ENCODE measurements around the gene KIF6. TPM values are rescaled to one million over a fixed set of nuclear protein-coding genes. Genes with fewer than 3 reads are reported as not detected.
"Not testable (repeated sequence)": the region's sequence is repeated elsewhere in the genome, so short reads cannot be mapped to it uniquely, and the experiment has no call there.

KIF6 gene
- total RNA-seq, 1 donor from 2014 or later = not detected

- TF ChIP-seq, protein P1, sequence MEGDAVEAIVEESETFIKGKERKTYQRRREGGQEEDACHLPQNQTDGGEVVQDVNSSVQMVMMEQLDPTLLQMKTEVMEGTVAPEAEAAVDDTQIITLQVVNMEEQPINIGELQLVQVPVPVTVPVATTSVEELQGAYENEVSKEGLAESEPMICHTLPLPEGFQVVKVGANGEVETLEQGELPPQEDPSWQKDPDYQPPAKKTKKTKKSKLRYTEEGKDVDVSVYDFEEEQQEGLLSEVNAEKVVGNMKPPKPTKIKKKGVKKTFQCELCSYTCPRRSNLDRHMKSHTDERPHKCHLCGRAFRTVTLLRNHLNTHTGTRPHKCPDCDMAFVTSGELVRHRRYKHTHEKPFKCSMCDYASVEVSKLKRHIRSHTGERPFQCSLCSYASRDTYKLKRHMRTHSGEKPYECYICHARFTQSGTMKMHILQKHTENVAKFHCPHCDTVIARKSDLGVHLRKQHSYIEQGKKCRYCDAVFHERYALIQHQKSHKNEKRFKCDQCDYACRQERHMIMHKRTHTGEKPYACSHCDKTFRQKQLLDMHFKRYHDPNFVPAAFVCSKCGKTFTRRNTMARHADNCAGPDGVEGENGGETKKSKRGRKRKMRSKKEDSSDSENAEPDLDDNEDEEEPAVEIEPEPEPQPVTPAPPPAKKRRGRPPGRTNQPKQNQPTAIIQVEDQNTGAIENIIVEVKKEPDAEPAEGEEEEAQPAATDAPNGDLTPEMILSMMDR (IDR thresholded peaks at IDR 0.05; ENCODE audit: insufficient read depth, low read length, severe bottlenecking) = no peak
- Histone ChIP-seq H3K4me3 (ENCODE audit: low read depth, low read length) (no peak overlapping the region), H3K27me3 (ENCODE audit: control insufficient read depth, insufficient read depth, low read length) (no peaks in the 10 kb centered on the region), H3K36me3 (ENCODE audit: control insufficient read depth, insufficient read depth, low read length) (no peaks in the 10 kb centered on the region)
- DNase-seq (ENCODE audit: low read depth) = no peak
- no peak for FAIRE-seq
Observed at GRCh38 chr6:39484276-39484675, 240.9 kb downstream of the KIF6 start.

DNA sequence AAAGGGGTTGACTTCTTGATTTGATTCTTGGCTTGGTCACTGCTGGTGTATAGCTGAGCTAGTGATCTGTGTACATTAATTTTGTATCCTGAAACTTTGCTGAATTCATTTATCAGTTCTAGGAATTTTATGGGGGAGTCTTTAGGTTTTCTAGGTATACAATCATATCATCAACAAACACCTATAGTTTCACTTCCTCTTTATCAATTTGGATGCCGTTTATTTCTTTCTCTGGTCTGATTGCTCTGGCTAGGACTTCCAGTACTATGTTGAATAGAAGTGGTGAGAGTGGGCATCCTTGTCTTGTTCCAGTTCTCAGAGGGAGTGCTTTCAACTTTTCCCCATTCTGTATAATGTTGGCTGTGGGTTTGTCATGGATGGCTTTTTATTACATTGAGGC lies 245.4 kb downstream of the KIF6 start:
- not testable (repeated sequence) for H3K36me3 ChIP-seq (ENCODE audit: control insufficient read depth, insufficient read depth, low read length); H3K4me3 ChIP-seq (ENCODE audit: low read depth, low read length); DNase-seq (ENCODE audit: low read depth); FAIRE-seq; H3K27me3 ChIP-seq (ENCODE audit: control insufficient read depth, insufficient read depth, low read length)

DNA sequence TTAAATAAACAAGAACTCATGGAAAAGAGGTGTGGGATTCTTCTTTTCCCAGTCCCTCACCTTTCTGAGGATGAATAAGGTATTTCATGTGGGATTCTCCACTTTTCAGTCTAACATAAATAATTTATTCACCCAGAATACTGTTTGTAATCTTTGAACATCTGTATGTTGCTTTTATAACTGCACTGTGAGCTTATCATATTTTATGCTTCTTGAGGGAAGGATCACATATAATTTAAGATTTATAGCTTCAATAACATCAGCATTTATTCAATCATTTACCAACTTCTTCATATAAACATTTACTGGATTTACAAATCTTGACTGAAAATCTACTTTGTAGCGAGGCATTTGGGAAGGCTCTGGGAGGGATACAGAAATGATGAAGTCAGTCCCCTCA lies 248.5 kb downstream of the KIF6 start:
- FAIRE-seq = no peak
- DNase-seq (ENCODE audit: low read depth) = no peak

GRCh38 chr6:39476151-39476550 lies 249.1 kb downstream of the KIF6 start:
- DNase-seq (ENCODE audit: low read depth) = no peak

More for the DNA sequence above, 248.5 kb downstream of the KIF6 start:
- TF ChIP-seq, protein P1 (IDR thresholded peaks at IDR 0.05; ENCODE audit: insufficient read depth, low read length, severe bottlenecking) = no peak
- H3K27me3 ChIP-seq (ENCODE audit: control insufficient read depth, insufficient read depth, low read length) = peaks cover 1% of the 10 kb centered on the region
- no peaks in the 10 kb centered on the region for H3K36me3 ChIP-seq (ENCODE audit: control insufficient read depth, insufficient read depth, low read length)
- no peak overlapping the region for H3K4me3 ChIP-seq (ENCODE audit: low read depth, low read length)

GRCh38 chr6:39471954-39472659 lies 253.1 kb downstream of the KIF6 start:
- Histone ChIP-seq H3K27me3 (ENCODE audit: control insufficient read depth, insufficient read depth, low read length) (peaks cover 1% of the 10 kb centered on the region), H3K36me3 (ENCODE audit: control insufficient read depth, insufficient read depth, low read length) (no peaks in the 10 kb centered on the region), H3K4me3 (ENCODE audit: low read depth, low read length) (no peak overlapping the region)
- TF ChIP-seq, protein P1 (IDR thresholded peaks at IDR 0.05; ENCODE audit: insufficient read depth, low read length, severe bottlenecking) = no peak
- FAIRE-seq = no peak
- no peak for DNase-seq (ENCODE audit: low read depth)

More at GRCh38 chr6:39476151-39476550, 249.1 kb downstream of the KIF6 start:
- Histone ChIP-seq H3K36me3 (ENCODE audit: control insufficient read depth, insufficient read depth, low read length) (no peaks in the 10 kb centered on the region), H3K4me3 (ENCODE audit: low read depth, low read length) (no peak overlapping the region), H3K27me3 (ENCODE audit: control insufficient read depth, insufficient read depth, low read length) (peaks cover 1% of the 10 kb centered on the region)
- FAIRE-seq = no peak
- TF ChIP-seq, protein P1 (IDR thresholded peaks at IDR 0.05; ENCODE audit: insufficient read depth, low read length, severe bottlenecking) = no peak

DNA sequence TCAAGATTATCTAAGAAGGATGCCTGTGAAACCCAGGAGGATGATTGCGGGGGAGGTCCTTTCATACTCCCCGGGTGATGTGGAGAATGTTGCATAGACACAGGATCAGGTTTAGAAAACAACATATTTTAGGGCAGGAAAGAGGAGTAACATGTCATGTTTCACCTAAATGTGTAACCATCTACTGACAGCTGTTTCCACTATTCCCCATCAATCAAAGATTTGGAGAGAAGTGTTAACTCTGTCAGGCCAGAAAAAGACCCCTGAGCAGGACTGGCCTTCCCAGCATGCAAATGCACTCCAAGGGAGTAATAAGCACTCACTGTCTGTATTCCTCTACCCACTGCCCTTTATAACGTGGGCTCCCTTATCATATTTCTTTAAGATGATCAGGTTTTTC lies 254.7 kb downstream of the KIF6 start:
- no peak for DNase-seq (ENCODE audit: low read depth)
- TF ChIP-seq, protein P1 (IDR thresholded peaks at IDR 0.05; ENCODE audit: insufficient read depth, low read length, severe bottlenecking) = no peak
- no peak overlapping the region for H3K4me3 ChIP-seq (ENCODE audit: low read depth, low read length)
- FAIRE-seq = no peak
- peaks cover 1% of the 10 kb centered on the region for H3K27me3 ChIP-seq (ENCODE audit: control insufficient read depth, insufficient read depth, low read length)
- no peaks in the 10 kb centered on the region for H3K36me3 ChIP-seq (ENCODE audit: control insufficient read depth, insufficient read depth, low read length)

Data from bronchial epithelial cell (primary cell).